Stimulated activated CD8-positive, alpha-beta memory T cell treated with anti-CD3 and anti-CD28 coated beads, Interleukin-4, amount 100 ng/mL, for 24 hours (primary cell): ENCODE data around the gene LRRN4CL.

Experiments used
- DNase-seq: peaks from one replicate; pipeline ENCODE4 v3.0.0-alpha.2; 2020; ENCODE audit warnings: low read depth

LRRN4CL gene

DNA sequence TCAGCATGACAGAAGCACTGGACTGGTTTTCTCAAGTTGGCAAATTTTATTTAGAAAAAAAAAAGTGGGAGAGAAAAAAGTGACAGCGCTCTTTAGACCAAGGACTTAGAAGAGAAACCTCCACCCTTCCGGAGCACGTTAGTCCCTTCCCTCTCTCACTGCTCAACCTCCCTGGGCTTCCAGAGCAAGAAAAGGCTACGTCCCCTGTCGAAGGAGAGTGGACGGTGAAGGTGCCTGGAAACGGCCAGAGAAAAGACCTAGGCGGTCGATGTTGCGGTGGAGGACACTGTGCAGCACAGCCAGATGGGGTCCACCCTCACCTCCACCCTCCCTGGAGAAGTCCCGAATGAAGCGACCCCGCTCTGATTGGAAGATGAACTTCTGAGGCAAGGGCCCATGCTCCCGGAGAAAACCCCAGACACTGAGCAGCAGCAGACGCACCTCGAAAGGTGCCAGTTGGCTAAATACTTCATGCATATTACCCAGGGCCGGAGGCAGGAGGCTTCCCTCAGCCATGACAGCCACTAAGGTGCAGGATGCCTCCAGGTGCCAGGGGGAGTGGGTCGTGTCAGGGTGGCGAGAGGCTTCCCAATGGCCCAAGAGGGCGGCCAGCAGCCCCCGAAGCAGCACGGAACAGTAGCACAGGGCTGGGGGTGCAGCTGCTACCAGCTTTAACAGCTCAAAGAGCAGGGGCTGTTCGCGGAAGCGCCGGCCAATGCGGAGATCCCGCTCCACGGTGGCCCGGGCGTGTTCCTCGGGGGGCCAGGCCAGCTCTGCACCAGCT, 42.3 kb downstream of the LRRN4CL start:
- DNase-seq: no peak

DNA sequence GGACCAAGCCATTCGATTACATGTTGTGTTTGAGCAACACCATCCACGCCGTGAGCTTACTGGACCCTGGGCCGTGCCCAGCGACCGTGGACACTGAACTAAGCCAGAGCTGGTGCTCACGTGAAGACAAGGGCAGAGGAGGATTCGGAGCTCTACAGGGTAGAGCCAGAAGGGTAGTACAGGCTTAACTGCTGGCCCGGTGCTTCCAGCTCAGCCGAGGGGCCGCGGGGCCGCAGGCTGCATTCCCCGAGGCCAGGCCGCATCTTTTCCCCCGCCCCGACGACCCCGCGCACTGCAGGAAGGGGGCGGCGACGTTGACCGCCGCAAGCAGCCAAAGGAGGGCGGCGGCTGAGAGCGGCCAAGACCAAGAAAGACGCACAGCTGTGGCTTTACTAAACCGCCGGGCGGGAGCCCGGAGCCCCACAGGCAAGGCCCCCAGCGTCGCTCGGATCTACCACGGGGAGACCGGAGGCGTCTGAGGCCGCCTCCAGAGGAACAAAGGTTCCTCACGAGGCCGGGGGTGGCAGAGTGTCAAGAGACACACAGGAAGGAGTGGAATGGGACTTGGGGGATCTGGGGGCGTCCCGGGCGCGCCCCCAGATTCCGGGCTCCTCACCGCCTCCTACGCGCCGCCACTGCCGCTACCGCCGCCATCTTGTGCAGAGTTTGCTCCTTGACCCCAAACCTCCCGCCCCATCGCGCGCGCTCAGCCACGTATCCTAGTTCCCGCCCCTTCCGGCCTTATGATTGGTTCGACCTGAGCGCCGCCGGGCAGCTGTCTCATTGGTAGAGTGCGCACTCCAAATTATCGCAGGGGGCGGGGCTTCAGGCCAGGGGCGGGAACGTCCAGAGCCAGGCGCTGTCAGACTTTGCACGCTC, 43.1 kb downstream of the LRRN4CL start, which contains the start of gene GANAB:
TSS of gene GANAB (minus strand) at position 668 of the 879 bp plus-strand sequence. CDS start at position 654, 14 bp downstream.
- DNase-seq: peak; percentile 99

DNA sequence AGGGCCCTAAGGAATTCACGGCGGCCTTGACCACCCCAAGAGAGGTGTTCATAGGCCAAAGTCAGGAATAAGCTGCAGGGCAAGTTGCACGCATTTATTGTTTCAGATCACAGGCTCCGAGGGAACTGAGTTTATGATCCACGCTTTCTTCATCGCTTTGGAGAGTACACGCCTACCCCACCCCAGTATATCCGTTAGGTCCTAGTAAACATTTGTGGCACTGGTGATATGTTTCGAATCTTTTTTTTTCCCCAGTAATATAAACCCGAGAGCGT, 43.7 kb downstream of the LRRN4CL start:
- DNase-seq: no peak

DNA sequence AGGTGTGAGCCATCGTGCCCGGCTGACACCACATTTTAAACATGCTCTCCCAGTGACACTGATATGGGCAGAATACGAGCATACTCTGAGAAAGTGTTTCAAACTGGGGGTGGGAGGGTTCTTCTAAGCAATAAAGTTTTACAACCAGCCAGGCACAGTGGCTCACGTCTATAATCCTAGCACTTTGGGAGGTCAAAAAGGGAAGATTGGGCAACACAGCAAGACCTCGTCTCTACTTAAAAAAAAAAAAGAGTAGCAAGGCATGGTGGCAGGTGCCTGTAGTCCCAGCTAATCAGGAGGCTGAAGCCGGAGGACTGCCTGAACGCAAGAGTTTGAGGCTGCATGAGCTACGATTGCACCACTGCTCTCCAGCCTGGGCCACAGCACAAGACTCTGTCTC, 45.1 kb downstream of the LRRN4CL start:
- no peak for DNase-seq
